K562 (cell line): ENCODE data around the gene CD48. TPM values are rescaled to one million over a fixed set of nuclear protein-coding genes. Genes with fewer than 3 reads are reported as not detected.

Experiments used
- ATAC-seq: fragments of 200-7000 bp; cut with Tn5 transposase; 3 replicates; pipeline ENCODE4 v1.9.1; 2020; ENCODE audit warnings: moderate library complexity
- BruUV-seq: library from RNA; stranded (reverse); fragments of 400-500 nt; replicated peaks from 2 replicates; lab custom pipeline; 2021; lab: Mats Ljungman, UMichigan
- CTCF ChIA-PET: fragments of 300-600 bp; formaldehyde crosslinking; extraction: SDS; loops from one replicate; lab custom pipeline; 2021; ENCODE audit warnings: low intra/inter-chr PET ratio; lab: Yijun Ruan, JAX
- POLR2A ChIA-PET: fragments of 300-600, 350-650 bp; sonication (Branson Sonifier 250); formaldehyde crosslinking; extraction: SDS; loops from one replicate; lab custom pipeline; 2021; ENCODE audit warnings: antibody characterized with exemption, inconsistent platforms; lab: Yijun Ruan, JAX
- DNase-seq, 4 experiments: peaks; one replicate each; pipeline versions ENCODE4 v3.0.0 to v3.0.0-alpha.2; 2011 to 2018; ENCODE audit warnings: low spot score in 3 of 4, mixed read lengths in 3 of 4; ENCODE audit errors: extremely low read depth in 1 of 4
- FAIRE-seq: peaks from 2 replicates; lab custom pipeline; 2011; peaks lifted over from hg19 to GRCh38; lab: Jason Lieb, UNC
- H2AFZ ChIP-seq: 2 replicates; pipeline ENCODE4 v1.6.0; 2011; ENCODE audit warnings: low read depth, low read length, control low read depth, inconsistent platforms
- H3K27ac ChIP-seq: fragments of 200-600 bp; 3 replicates; pipeline ENCODE4 v1.8.0; 2011; ENCODE audit warnings: low read depth, mild to moderate bottlenecking, control low read depth, inconsistent platforms, low read length, moderate library complexity, mixed read lengths; ENCODE audit errors: extremely low read depth
- H3K27me3 ChIP-seq, 2 experiments: fragments of 300-600 bp in 1 of 2; 2 replicates in 1 of 2; 3 replicates in 1 of 2; pipeline versions ENCODE4 v1.6.0 to v1.8.0; 2011; ENCODE audit warnings: inconsistent platforms in 2 of 2, low read length in 2 of 2, mild to moderate bottlenecking in 1 of 2, mixed read lengths in 1 of 2, moderate library complexity in 1 of 2; ENCODE audit not compliant: control insufficient read depth in 2 of 2, insufficient read depth in 2 of 2
- H3K36me3 ChIP-seq: fragments of 300-600 bp; 3 replicates; pipeline ENCODE4 v1.8.0; 2011; ENCODE audit warnings: mild to moderate bottlenecking, low read length, inconsistent platforms; ENCODE audit not compliant: control insufficient read depth, insufficient read depth
- H3K4me1 ChIP-seq, 2 experiments: fragments of 200-600 bp in 1 of 2; replicated peaks in 1 of 2; 2 replicates in 1 of 2; 3 replicates in 1 of 2; pipeline versions ENCODE4 v1.5.1 to v1.8.0; 2011; ENCODE audit warnings: inconsistent platforms in 2 of 2, low read length in 2 of 2, mild to moderate bottlenecking in 1 of 2, mixed read lengths in 1 of 2, moderate library complexity in 1 of 2; ENCODE audit not compliant: control insufficient read depth in 2 of 2, insufficient read depth in 2 of 2
- H3K4me2 ChIP-seq: 2 replicates; pipeline ENCODE4 v1.6.1; 2011; ENCODE audit warnings: low read length, control low read depth, inconsistent platforms, mixed read lengths; ENCODE audit not compliant: insufficient read depth
- H3K4me3 ChIP-seq: fragments of 200-600 bp; sonication (generic), shearing (Covaris generic); 2 replicates; pipeline ENCODE4 v1.5.1; 2016; ENCODE audit warnings: control low read depth, inconsistent platforms
- H3K79me2 ChIP-seq: fragments of 200-600 bp; 3 replicates; pipeline ENCODE4 v1.8.0; 2011; ENCODE audit warnings: low read length, inconsistent platforms; ENCODE audit not compliant: control insufficient read depth, insufficient read depth
- H3K9ac ChIP-seq, 2 experiments: 2 replicates each; pipeline versions ENCODE4 v1.6.0 to v1.6.1; 2011; ENCODE audit warnings: low read depth in 2 of 2, low read length in 2 of 2, control low read depth in 1 of 2, inconsistent platforms in 1 of 2, mild to moderate bottlenecking in 1 of 2, mixed read lengths in 1 of 2; ENCODE audit not compliant: insufficient read depth in 1 of 2
- H3K9me1 ChIP-seq: one replicate; pipeline ENCODE4 v1.6.0; 2011; ENCODE audit warnings: inconsistent platforms, mild to moderate bottlenecking, low read length, moderate library complexity; ENCODE audit not compliant: control insufficient read depth, insufficient read depth
- H3K9me3 ChIP-seq: replicated peaks from 2 replicates; pipeline ENCODE4 v1.5.1; 2011; ENCODE audit warnings: low read depth, low read length, inconsistent platforms; ENCODE audit not compliant: control insufficient read depth, insufficient read depth
- H4K20me1 ChIP-seq: replicated peaks from 2 replicates; pipeline ENCODE4 v1.6.1; 2011; ENCODE audit warnings: low read length, inconsistent platforms, mixed read lengths; ENCODE audit not compliant: control insufficient read depth, insufficient read depth
- CTCF ChIP-seq, 3 experiments: IDR thresholded peaks in 2 of 3; conservative IDR thresholded peaks in 1 of 3; 2 replicates each; pipeline ENCODE4 v1.5.1; 2011 to 2012; ENCODE audit warnings: low read length in 3 of 3, mild to moderate bottlenecking in 3 of 3, control low read depth in 2 of 3, improper control_type of control experiment in 1 of 3, inconsistent platforms in 1 of 3, low read depth in 1 of 3, mixed read lengths in 1 of 3, moderate library complexity in 1 of 3; ENCODE audit not compliant: insufficient read depth in 2 of 3
- E2F3 ChIP-seq: fragments of 250-450 bp; sonication (Bioruptor Pico); IDR thresholded peaks from 2 replicates; pipeline ENCODE4 v1.4.0; 2020; ENCODE audit warnings: mild to moderate bottlenecking
- ESRRB ChIP-seq: fragments of 250-450 bp; sonication (Bioruptor Pico); IDR thresholded peaks from 2 replicates; pipeline ENCODE4 v1.5.0; 2020; ENCODE audit warnings: mild to moderate bottlenecking, moderate library complexity, borderline replicate concordance
- EWSR1 ChIP-seq: fragments of 450-650 bp; IDR thresholded peaks from 2 replicates; pipeline ENCODE4 v1.6.1; 2018; ENCODE audit warnings: borderline replicate concordance, mild to moderate bottlenecking, low read depth, moderate library complexity; ENCODE audit not compliant: partially characterized antibody
- KAT8 ChIP-seq: fragments of 450-650 bp; IDR thresholded peaks from 2 replicates; pipeline ENCODE4 v1.6.1; 2016; ENCODE audit warnings: low read depth, mild to moderate bottlenecking
- KDM4B ChIP-seq, 2 experiments: fragments of 450-650 bp in 1 of 2; sonication (generic) in 1 of 2; IDR thresholded peaks; 2 replicates each; pipeline ENCODE4 v1.6.1; 2016 to 2017; ENCODE audit warnings: borderline replicate concordance in 2 of 2, antibody characterized with exemption in 1 of 2, low read depth in 1 of 2, mild to moderate bottlenecking in 1 of 2
- KLF6 ChIP-seq: fragments of 250-450 bp; sonication (Bioruptor Pico); IDR thresholded peaks from 2 replicates; pipeline ENCODE4 v1.4.0; 2020; ENCODE audit warnings: mild to moderate bottlenecking, moderate library complexity, borderline replicate concordance
- MXD1 ChIP-seq: fragments of 250-450 bp; sonication (Bioruptor Pico); IDR thresholded peaks from 2 replicates; pipeline ENCODE4 v1.8.0; 2021; ENCODE audit warnings: borderline replicate concordance, mild to moderate bottlenecking, moderate library complexity; ENCODE audit not compliant: poor library complexity, severe bottlenecking
- RBM22 ChIP-seq: fragments of 200-400 bp; formaldehyde crosslinking; IDR thresholded peaks from 2 replicates; pipeline ENCODE4 v1.6.1; 2018; ENCODE audit warnings: low read length, low read depth; ENCODE audit not compliant: poor library complexity, severe bottlenecking
- YBX1 ChIP-seq: fragments of 450-650 bp; IDR thresholded peaks from 2 replicates; pipeline ENCODE4 v1.7.1; 2016; ENCODE audit warnings: mild to moderate bottlenecking
- ZBTB1 ChIP-seq: sonication (generic); formaldehyde crosslinking; IDR thresholded peaks from 2 replicates; pipeline ENCODE4 v1.8.1; 2023; ENCODE audit warnings: missing genetic modification reagents, low read depth, mild to moderate bottlenecking, borderline replicate concordance
- ZBTB11 ChIP-seq, 3 experiments: fragments of 200-800 bp in 1 of 3; fragments of 250-450 bp in 1 of 3; fragments of 450-650 bp in 1 of 3; sonication (Bioruptor Pico) in 1 of 3; sonication (Bioruptor generic) in 1 of 3; formaldehyde crosslinking in 1 of 3; IDR thresholded peaks; 2 replicates each; pipeline versions ENCODE4 v1.6.1 to v1.8.0; 2016 to 2022; ENCODE audit warnings: mild to moderate bottlenecking in 2 of 3, missing genetic modification characterization in 2 of 3, missing compliant biosample characterization in 1 of 3, moderate library complexity in 1 of 3
- ZFPM2 ChIP-seq: fragments of 250-450 bp; sonication (Bioruptor Pico); IDR thresholded peaks from 2 replicates; pipeline ENCODE4 v1.5.1; 2022; ENCODE audit warnings: mild to moderate bottlenecking
- ZNF431 ChIP-seq: sonication (generic); formaldehyde crosslinking; IDR thresholded peaks from 2 replicates; pipeline ENCODE4 v1.8.0; 2022; ENCODE audit warnings: mild to moderate bottlenecking, missing genetic modification reagents
- WGBS: fragments of 100-300 bp; shearing (Covaris generic); methylation state at CpG from one replicate; pipeline ENCODE4 v1.1.6; 2016; ENCODE audit warnings: low coverage, mixed read lengths; ENCODE audit not compliant: insufficient coverage; ENCODE audit errors: missing lambda C conversion rate; 5-methylcytosine and 5-hydroxymethylcytosine counted together
- in situ Hi-C: fragments of 300-500 bp; cut with MboI; formaldehyde crosslinking; loops from 4 replicates; pipeline ENCODE4 v1.15.0; 2018; ENCODE audit warnings: inconsistent platforms, mixed read lengths
- intact Hi-C: fragments of 100-400 bp; cut with micrococcal nuclease; formaldehyde crosslinking; loops from 2 replicates; pipeline ENCODE4 v1.14.2; 2022
- polyA plus RNA-seq, 8 experiments: library from polyadenylated mRNA; depleted of rRNA in 4 of 8; stranded (reverse) in 5 of 8; unstranded in 3 of 8; fragments of >200 nt; fragmentation: Nextera tagmentation in 2 of 8; fragmentation: Illumina TruSeq in 1 of 8; extraction: Ambion mirVana in 2 of 8; extraction: Trizol in 1 of 8; gene quantifications; 2 replicates each; pipeline versions ENCODE4 v1.2.1 to v1.2.3, GENCODE V29; 2011 to 2014; ENCODE audit warnings: inconsistent platforms in 1 of 8, missing spikeins in 1 of 8
- total RNA-seq, 7 experiments: library from RNA; depleted of rRNA in 6 of 7; stranded (reverse); fragments of >200 nt in 6 of 7; fragmentation: Illumina TruSeq in 2 of 7; extraction: Trizol in 2 of 7; gene quantifications; 2 replicates each; pipeline versions ENCODE4 v1.2.1 to v1.2.3, GENCODE V29; 2011 to 2021; ENCODE audit warnings: low replicate concordance in 1 of 7

The CD48 gene
- total and polyA plus RNA-seq, 9 of the 15 experiments (the other 6 are each of a cell fraction or from before 2014, with no cell fraction given): 0.10 to 0.42 (median 0.29) TPM; not detected in 3

- intact Hi-C loops (loop anchor here (1.0 to 10.0 kb wide), 5 partner anchors 42 to 408 kb away; partner anchors contain the start of gene DEDD), in situ Hi-C loops (no loop called here)
- Histone ChIP-seq H3K4me2 (peak overlapping the region; percentile 28), H2AFZ (peak overlapping the region; percentile 90), H3K9me3 (no peaks in the 10 kb centered on the region), H4K20me1 (no peaks in the 10 kb centered on the region), H3K36me3 (no peaks in the 10 kb centered on the region), H3K9ac (peak overlapping the region in 1 of 2 experiments; percentile 33; a peak in 1 of 4 replicates), H3K4me1 (peaks cover 0 to 8% of the 10 kb centered on the region in 2 experiments; a peak in 2 of 5 replicates), H3K4me3 (no peak overlapping the region), H3K27ac (peak overlapping the region; percentile 60), H3K79me2 (no peaks in the 10 kb centered on the region), H3K9me1 (no peaks in the 10 kb centered on the region), H3K27me3 (no peaks in the 10 kb centered on the region; a peak in 1 of 5 replicates)
- ATAC-seq: peak; percentile 93
- peak; percentile 93 for FAIRE-seq
- peak; percentile 73 to 86 (median 77) for DNase-seq
- BruUV-seq: no TSS peak
- WGBS: 6% methylated on average over 8 of the region's 8 CpGs
- CTCF ChIA-PET: interaction anchor here (0.5 to 1.7 kb wide), 7 partner anchors 41 to 413 kb away, joined by 3 to 8 read pairs (median 4); partner anchors contain the start of gene ITLN2
- POLR2A ChIA-PET: interaction anchor here (0.6 to 1.6 kb wide), 11 partner anchors 9 to 225 kb away, joined by 3 to 5 read pairs (median 3); no protein-coding TSS in a partner anchor
- TF ChIP-seq ZBTB1 (CRISPR knock-in tag) (no peak), MXD1 (CRISPR knock-in tag) (no peak), RBM22 (no peak), ESRRB (CRISPR knock-in tag) (no peak), KDM4B (IDR thresholded peaks at IDR 0.05; ENCODE audit: borderline replicate concordance in 2 of 2, low read depth in 1 of 2) (no peak), ZNF431 (CRISPR knock-in tag) (no peak), ZFPM2 (CRISPR knock-in tag) (no peak), KAT8 (no peak), ZBTB11 (CRISPR knock-in tag; IDR thresholded peaks at IDR 0.05) (no peak), KLF6 (CRISPR knock-in tag) (no peak), CTCF (IDR thresholded peaks at IDR 0.05 in 2 of 3, conservative IDR thresholded peaks at IDR 0.05 in 1 of 3; ENCODE audit: insufficient read depth in 2 of 3, low read depth in 1 of 3, low read length in 3 of 3) (peak; percentile 85 to 92 (median 88)), EWSR1 (no peak), E2F3 (CRISPR knock-in tag) (no peak), YBX1 (no peak)
Observed at GRCh38 chr1:160726498-160727315, 15.1 kb upstream of the CD48 start.
